Heart left ventricle (tissue), 13 donors: ENCODE data around the gene SNORC.

ENCODE experiments used
- CTCF ChIP-seq, 12 donors: fragments of 200-600 bp; sonication (generic) in 4 of 12; IDR thresholded peaks; one replicate each; pipeline versions ENCODE4 v1.5.0 to v1.8.0; 2018 to 2022; ENCODE audit warnings: antibody characterized with exemption in 12 of 12, mild to moderate bottlenecking in 5 of 12
- POLR2A ChIP-seq, 2 donors: fragments of 450-650 bp; IDR thresholded peaks; one replicate each; pipeline ENCODE4 v1.6.1; 2017; ENCODE audit warnings: antibody characterized with exemption in 2 of 2, mild to moderate bottlenecking in 2 of 2, moderate library complexity in 2 of 2
- donor health status: ischemic (EF 13 %, LVEDD 7.1; RV severe dilation, severe dysfunction).
- donor health status: DM: no; HTN: yes; CAD: no.
- donor health status: DM: no; HTN: no; CAD: no.
- donor health status: ischemic (EF 25% LVEDD 6.9; RV normal size, moderate dysfunction).
- donor health status: ischemic (EF 25% LVEDD 5.7; RV mildly dilated, moderate dysfunction).
- donor health status: ischemic (EF 35%, LVEDD 5.7; RV mildly dilated, moderate dysfunction).
- donor health status: nonischemic (EF 11% LVEDD 7.7; RV severe dilation, severe dysfunction).
- donor health status: DM: yes; HTN: yes; CAD: no.
- donor health status: PGD.
- donor health status: ischemic (EF 29% LVEDD 5.4; RV normal size, mild dysfunction).
- donor health status: nonischemic (EF 23%, LVEDD 6.1; RV moderate dilation, normal function).

DNA sequence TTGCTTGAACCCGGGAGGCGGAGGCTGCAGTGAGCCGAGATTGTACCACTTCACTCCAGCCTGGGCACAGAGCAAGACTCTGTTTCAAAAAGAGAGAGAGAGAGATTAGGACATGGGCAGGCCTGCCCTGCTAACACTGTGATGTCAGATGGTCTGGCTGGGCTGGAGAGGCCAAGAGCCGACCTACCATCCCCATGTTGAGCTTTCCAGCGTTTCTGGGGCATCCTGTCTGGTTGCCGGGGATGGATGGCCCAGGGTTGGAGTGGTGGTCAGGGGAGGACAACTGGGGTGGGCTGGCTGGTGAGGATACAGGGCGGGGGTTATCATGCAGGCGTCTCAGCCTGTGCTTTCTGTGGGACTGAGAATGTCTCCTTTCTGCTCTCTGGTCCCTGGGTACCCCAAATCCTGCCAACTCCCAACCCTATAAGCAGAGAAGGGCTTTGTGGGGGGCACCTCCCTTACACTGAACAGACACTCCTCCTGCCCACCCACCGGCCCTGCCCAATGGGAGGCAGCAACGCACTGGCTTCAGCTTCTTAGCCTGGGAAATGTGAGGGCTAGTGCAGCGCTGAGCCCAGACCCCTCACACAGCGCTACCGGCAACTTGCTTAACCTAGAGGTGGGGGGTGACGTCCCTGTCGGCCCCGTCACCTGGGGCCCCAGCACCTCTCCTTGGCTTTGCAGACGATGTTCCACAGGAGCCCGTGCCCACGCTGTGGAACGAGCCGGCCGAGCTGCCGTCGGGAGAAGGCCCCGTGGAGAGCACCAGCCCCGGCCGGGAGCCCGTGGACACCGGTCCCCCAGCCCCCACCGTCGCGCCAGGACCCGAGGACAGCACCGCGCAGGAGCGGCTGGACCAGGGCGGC is 5.4 kb downstream of the SNORC start:
- no peak for TF ChIP-seq CTCF (IDR thresholded peaks at IDR 0.05)
- TF ChIP-seq POLR2A (IDR thresholded peaks at IDR 0.05): no peak
